Measurements from ENCODE around the gene EFNA4. TPM values are rescaled to one million over a fixed set of nuclear protein-coding genes. Genes with fewer than 3 reads are reported as not detected.

The EFNA4 gene
- total and polyA plus RNA-seq, 2 of the 8 experiments (the other 6 are each of a cell fraction or from before 2014, with no cell fraction given), result 21.9 to 23.9 TPM

GRCh38 chr1:155014709-155015508 is 48.6 kb upstream of the EFNA4 start:
- Histone ChIP-seq H2BK5ac (ENCODE audit: low read depth, low read length) (no peak overlapping the region), H2BK120ac (replicated peaks; ENCODE audit: low read depth, low read length) (no peak overlapping the region), H3K79me1 (ENCODE audit: low read depth, low read length) (peaks cover 3% of the 10 kb centered on the region; the same call in 1 of the 2 replicates), H3K4me3 (ENCODE audit: extremely low read depth in 1 of 4, insufficient read depth in 2 of 4, low read depth in 3 of 4, low read length in 4 of 4) (no peak overlapping the region), H2BK20ac (ENCODE audit: low read length) (no peak overlapping the region), H2BK15ac (ENCODE audit: low read length) (no peak overlapping the region), H3K36me3 (ENCODE audit: control insufficient read depth in 2 of 4, insufficient read depth in 4 of 4, low read length in 3 of 4) (peaks cover 0 to 29% (median 13%) of the 10 kb centered on the region in 4 experiments; a peak in 4 of 8 replicates), H3K27me3 (replicated peaks in 1 of 4; ENCODE audit: control insufficient read depth in 3 of 4, extremely low read depth in 1 of 4, insufficient read depth in 3 of 4, low read length in 3 of 4) (0 out of 7 replicates have a peak, but pooled peaks cover 0 to under 1% (median 0%) of the 10 kb centered on the region in 4 experiments), H4K5ac (ENCODE audit: insufficient read length, low read depth, low read length) (no peak overlapping the region), H3K18ac (ENCODE audit: extremely low read depth, low read length) (no peak overlapping the region), H4K8ac (ENCODE audit: extremely low read depth, insufficient read depth, low read length) (no peak overlapping the region), H3K23ac (ENCODE audit: insufficient read length) (no peak overlapping the region), H2AFZ (ENCODE audit: low read length) (no peak overlapping the region), H3K27ac (ENCODE audit: low read depth, low read length) (no peak overlapping the region), H3K4me1 (replicated peaks in 1 of 4; ENCODE audit: control insufficient read depth in 3 of 4, insufficient read depth in 4 of 4, low read length in 3 of 4) (peaks cover 8 to 36% (median 31%) of the 10 kb centered on the region in 4 experiments), H3K14ac (ENCODE audit: insufficient read length) (no peak overlapping the region), H3K4me2 (ENCODE audit: insufficient read depth in 1 of 2, low read depth in 2 of 2, low read length in 2 of 2) (no peak overlapping the region), H3K79me2 (ENCODE audit: control insufficient read depth in 1 of 2, insufficient read depth in 2 of 2, low read length in 2 of 2) (peaks cover 0 to 12% of the 10 kb centered on the region in 2 experiments; a peak in 2 of 4 replicates), H4K20me1 (replicated peaks in 1 of 2; ENCODE audit: control insufficient read depth in 1 of 2, insufficient read depth in 2 of 2, low read length in 2 of 2) (no peaks in the 10 kb centered on the region), H3K56ac (replicated peaks; ENCODE audit: insufficient read length, low read depth, low read length) (no peak overlapping the region), H2AK5ac (ENCODE audit: low read depth, low read length) (no peak overlapping the region), H2BK12ac (ENCODE audit: low read depth, low read length) (no peak overlapping the region), H3K23me2 (ENCODE audit: low read depth, low read length) (no peaks in the 10 kb centered on the region), H3K4ac (replicated peaks; ENCODE audit: insufficient read length, low read depth, low read length) (no peak overlapping the region), H3K9ac (replicated peaks in 1 of 4; ENCODE audit: extremely low read depth in 1 of 4, low read depth in 3 of 4, low read length in 3 of 4) (no peak overlapping the region), H4K91ac (replicated peaks; ENCODE audit: insufficient read length, low read length) (no peak overlapping the region), H3K9me3 (ENCODE audit: insufficient read depth in 2 of 2, low read depth in 1 of 2, low read length in 1 of 2) (no peaks in the 10 kb centered on the region)
- POLR2A ChIA-PET (ENCODE audit: partially characterized antibody), result interaction anchor here (0.7 to 14.8 kb wide), 9 partner anchors 8 to 153 kb away, joined by 3 to 128 read pairs (median 3); partner anchors contain the start of genes ADAM15, CKS1B, LENEP and SHC1
- FAIRE-seq (no peak), DNase-seq (ENCODE audit: low read depth in 1 of 2, low spot score in 2 of 2) (no peak)
- TF ChIP-seq SP2 (IDR thresholded peaks at IDR 0.05; ENCODE audit: low read length) (no peak), HDAC2 (IDR thresholded peaks at IDR 0.05; ENCODE audit: borderline replicate concordance in 1 of 2, low read depth in 2 of 2, low read length in 2 of 2) (no peak), CTBP2 (IDR thresholded peaks at IDR 0.05; ENCODE audit: borderline replicate concordance, insufficient read depth, insufficient read length, low read length) (no peak), BCL11A (IDR thresholded peaks at IDR 0.05; ENCODE audit: low read depth in 2 of 2, low read length in 2 of 2) (no peak), EGR1 (IDR thresholded peaks at IDR 0.05; ENCODE audit: borderline replicate concordance, low read depth, low read length) (no peak), CEBPB (IDR thresholded peaks at IDR 0.05; ENCODE audit: low read depth, low read length) (no peak), KDM5A (IDR thresholded peaks at IDR 0.05; ENCODE audit: low read length) (no peak), BACH1 (IDR thresholded peaks at IDR 0.05; ENCODE audit: low read length) (no peak), CHD2 (IDR thresholded peaks at IDR 0.05; ENCODE audit: low read length) (no peak), KDM4A (IDR thresholded peaks at IDR 0.05; ENCODE audit: low read depth, low read length, severe bottlenecking) (no peak), TAF7 (optimal IDR thresholded peaks at IDR 0.05; ENCODE audit: borderline replicate concordance, low read depth, low read length) (no peak), SIX5 (IDR thresholded peaks at IDR 0.05; ENCODE audit: low read depth, low read length) (no peak)
- WGBS, 2 experiments (ENCODE audit: extremely low coverage in 1 of 2, insufficient coverage in 1 of 2, insufficient read length in 1 of 2, insufficient replicate concordance in 2 of 2, low coverage in 1 of 2, low lambda C conversion rate in 2 of 2, missing lambda C conversion rate in 1 of 2), result 95% methylated on average over 29 of the region's 31 CpGs; no CpG with 5 or more reads in 1 of the 2 experiments
- CTCF ChIA-PET (ENCODE audit: partially characterized antibody), result interaction anchor here (1.0 to 18.6 kb wide), 11 partner anchors 9 to 76 kb away, joined by 3 to 354 read pairs (median 9); partner anchors contain the start of genes ADAM15, DCST1, DCST2 and EFNA4

All from H1 (cell line).